B cell (primary cell): ENCODE measurements around the gene GRAMD1C. TPM values are rescaled to one million over a fixed set of nuclear protein-coding genes. Genes with fewer than 3 reads are reported as not detected.

Source experiments
- ATAC-seq: fragments of 200-7000 bp; cut with Tn5 transposase; one replicate; pipeline ENCODE4 v1.10.0; 2021; ENCODE audit warnings: low read depth, mild to moderate bottlenecking, moderate number of reproducible peaks, moderate library complexity
- CTCF ChIA-PET: fragments of 350-600 bp; sonication (Branson Sonifier 250); formaldehyde crosslinking; loops from one replicate; lab custom pipeline; 2021; ENCODE audit warnings: antibody characterized with exemption, inconsistent platforms; lab: Charles Lee
- POLR2A ChIA-PET: fragments of 350-600 bp; sonication (Branson Sonifier 250); formaldehyde crosslinking; loops from one replicate; lab custom pipeline; 2021; ENCODE audit warnings: antibody characterized with exemption; lab: Charles Lee
- DNase-seq: peaks from one replicate; pipeline ENCODE4 v3.0.0; 2013
- H2AFZ ChIP-seq: 2 replicates; pipeline ENCODE4 v1.6.1; 2012; ENCODE audit warnings: mild to moderate bottlenecking, low read depth, low read length; ENCODE audit not compliant: insufficient read depth, poor library complexity, severe bottlenecking
- H3K27ac ChIP-seq, 2 donors: 1 replicate in 1 of 2; 2 replicates in 1 of 2; pipeline ENCODE4 v1.5.1; 2012 to 2013; ENCODE audit warnings: low read length in 2 of 2, mild to moderate bottlenecking in 2 of 2, moderate library complexity in 1 of 2
- H3K27me3 ChIP-seq, 4 experiments: fragments of 200-600 bp in 1 of 4; sonication (generic) in 1 of 4; replicated peaks in 1 of 4; 1 replicate in 2 of 4; 2 replicates in 2 of 4; pipeline versions ENCODE4 v1.6.1 to v1.7.0; 2013 to 2016; ENCODE audit warnings: low read length in 3 of 4, mild to moderate bottlenecking in 2 of 4, mixed read lengths in 1 of 4, moderate library complexity in 1 of 4; ENCODE audit not compliant: insufficient read depth in 4 of 4, control insufficient read depth in 3 of 4; ENCODE audit errors: control extremely low read depth in 1 of 4
- H3K36me3 ChIP-seq, 2 experiments: replicated peaks in 1 of 2; 1 replicate in 1 of 2; 2 replicates in 1 of 2; pipeline versions ENCODE4 v1.6.1 to v1.7.1; 2013; ENCODE audit warnings: low read length in 1 of 2; ENCODE audit not compliant: insufficient read depth in 2 of 2, control insufficient read depth in 1 of 2; ENCODE audit errors: control extremely low read depth in 1 of 2, extremely low read depth in 1 of 2
- H3K4me1 ChIP-seq, 2 donors: fragments of 200-600 bp in 1 of 2; sonication (generic) in 1 of 2; 1 replicate in 1 of 2; 2 replicates in 1 of 2; pipeline versions ENCODE4 v1.5.1 to v1.6.1; 2013 to 2017; ENCODE audit warnings: low read length in 2 of 2; ENCODE audit not compliant: control insufficient read depth in 2 of 2, insufficient read depth in 2 of 2
- H3K4me2 ChIP-seq: replicated peaks from 2 replicates; pipeline ENCODE3; 2012; ENCODE audit warnings: mild to moderate bottlenecking, low read depth, low read length; ENCODE audit not compliant: poor library complexity, severe bottlenecking
- H3K4me3 ChIP-seq, 5 experiments: fragments of 200-600 bp in 1 of 5; sonication (generic) in 1 of 5; 1 replicate in 3 of 5; 2 replicates in 2 of 5; pipeline versions ENCODE4 v1.5.1 to v1.7.0; 2011 to 2016; ENCODE audit warnings: low read length in 4 of 5, mild to moderate bottlenecking in 4 of 5, low read depth in 2 of 5, control low read depth in 1 of 5, moderate library complexity in 1 of 5; ENCODE audit not compliant: insufficient read depth in 1 of 5; ENCODE audit errors: control extremely low read depth in 1 of 5, extremely low read depth in 1 of 5
- H3K79me2 ChIP-seq: fragments of 200-600 bp; sonication (generic); one replicate; pipeline ENCODE4 v1.6.0; 2016; ENCODE audit warnings: low read length; ENCODE audit not compliant: control insufficient read depth, insufficient read depth
- H3K9ac ChIP-seq: fragments of 200-600 bp; sonication (generic); 2 replicates; pipeline ENCODE4 v1.6.1; 2017; ENCODE audit warnings: mild to moderate bottlenecking, low read length, moderate library complexity
- H3K9me3 ChIP-seq, 3 donors: one replicate each; pipeline versions ENCODE4 v1.6.1 to v1.7.1; 2013; ENCODE audit warnings: low read length in 2 of 3; ENCODE audit not compliant: control insufficient read depth in 2 of 3, insufficient read depth in 1 of 3; ENCODE audit errors: control extremely low read depth in 1 of 3
- H4K20me1 ChIP-seq: 2 replicates; pipeline ENCODE4 v1.6.0; 2012; ENCODE audit warnings: mild to moderate bottlenecking, low read length; ENCODE audit not compliant: insufficient read depth, control insufficient read depth, poor library complexity, severe bottlenecking
- H3K27ac Mint-ChIP-seq: one replicate; pipeline ENCODE4 v1.8.0; 2021; ENCODE audit warnings: mixed read lengths
- H3K27me3 Mint-ChIP-seq: one replicate; pipeline ENCODE4 v1.8.0; 2021; ENCODE audit warnings: mixed read lengths
- H3K4me1 Mint-ChIP-seq: one replicate; pipeline ENCODE4 v1.8.0; 2021; ENCODE audit warnings: mixed read lengths
- H3K4me3 Mint-ChIP-seq: one replicate; pipeline ENCODE4 v1.8.0; 2021; ENCODE audit warnings: mixed read lengths
- H3K9me3 Mint-ChIP-seq: one replicate; pipeline ENCODE4 v1.8.0; 2022; ENCODE audit warnings: mixed read lengths; ENCODE audit not compliant: insufficient read depth
- CTCF ChIP-seq: fragments of 200-600 bp; IDR thresholded peaks from one replicate; pipeline ENCODE4 v1.8.0; 2022; ENCODE audit warnings: antibody characterized with exemption, mild to moderate bottlenecking
- EZH2 ChIP-seq: IDR thresholded peaks from 2 replicates; pipeline ENCODE4 v1.6.1; 2012; ENCODE audit warnings: borderline replicate concordance, low read depth, mild to moderate bottlenecking, moderate library complexity, low read length; ENCODE audit not compliant: insufficient read depth, poor library complexity, severe bottlenecking
- WGBS: methylation state at CpG from one replicate; pipeline ENCODE4 v1.1.5; 2013; ENCODE audit warnings: missing lambda C conversion rate; ENCODE audit not compliant: insufficient coverage; 5-methylcytosine and 5-hydroxymethylcytosine counted together
- intact Hi-C: fragments of 100-400 bp; cut with micrococcal nuclease; formaldehyde crosslinking; loops from one replicate; pipeline ENCODE4 v1.10.0; 2022
- polyA plus RNA-seq: library from polyadenylated mRNA; depleted of rRNA; stranded (reverse); fragments of >200 nt; gene quantifications from 2 replicates; pipeline ENCODE4 v1.2.3, GENCODE V29; 2012
- total RNA-seq, 2 donors: library from RNA; stranded (reverse); fragments of 120-200 nt in 1 of 2; gene quantifications; 1 replicate in 1 of 2; 2 replicates in 1 of 2; pipeline versions ENCODE4 v1.2.3 to v1.2.4, GENCODE V29; 2013 to 2022

GRAMD1C gene
- total and polyA plus RNA-seq, 2 donors (not counting 1 experiment from before 2014, with no cell fraction given): 8.5 to 47.1 TPM

- H3K4me1 Mint-ChIP-seq: peaks cover 6% of the 10 kb centered on the region
- ATAC-seq (no peak), DNase-seq (no peak)
- no peak overlapping the region for H3K27ac Mint-ChIP-seq
- intact Hi-C loops: no loop called here
- no peak overlapping the region for H3K27ac ChIP-seq
- ChIA-PET CTCF (interaction anchor here (0.8 kb wide), 1 partner anchor 58 kb away, joined by 5 read pairs; the partner anchor contains the start of gene GRAMD1C), POLR2A (no interaction called here)
- H3K4me1 ChIP-seq: no peaks in the 10 kb centered on the region
- H3K9me3 Mint-ChIP-seq: no peaks in the 10 kb centered on the region
- peak overlapping the region; percentile 24 for H3K4me2 ChIP-seq
- H3K27me3 Mint-ChIP-seq: no peaks in the 10 kb centered on the region
- WGBS: no CpG with 5 or more reads among the region's 3 CpGs
- no peak overlapping the region for H3K4me3 Mint-ChIP-seq
- no peaks in the 10 kb centered on the region for H4K20me1 ChIP-seq
- H3K4me3 ChIP-seq: no peak overlapping the region
- H3K27me3 ChIP-seq: no peaks in the 10 kb centered on the region
- H2AFZ ChIP-seq: peak overlapping the region; percentile 19
- no peaks in the 10 kb centered on the region for H3K9me3 ChIP-seq
- TF ChIP-seq EZH2 (no peak), CTCF (no peak)
- no peaks in the 10 kb centered on the region for H3K36me3 ChIP-seq
- no peak overlapping the region for H3K9ac ChIP-seq
- H3K79me2 ChIP-seq: no peaks in the 10 kb centered on the region
Measured at GRCh38 chr3:113896930-113897329, 58.3 kb downstream of the GRAMD1C start.

GRCh38 chr3:113897373-113897777 lies 58.8 kb downstream of the GRAMD1C start:
- no peak for DNase-seq

More at GRCh38 chr3:113897373-113897777, 58.8 kb downstream of the GRAMD1C start:
- Mint-ChIP-seq H3K27ac (no peak overlapping the region), H3K4me3 (no peak overlapping the region), H3K4me1 (peaks cover 6% of the 10 kb centered on the region), H3K9me3 (no peaks in the 10 kb centered on the region), H3K27me3 (no peaks in the 10 kb centered on the region)
- no peaks in the 10 kb centered on the region for H3K79me2 ChIP-seq
- no peaks in the 10 kb centered on the region for H4K20me1 ChIP-seq
- no CpG with 5 or more reads among the region's 1 CpG for WGBS
- ATAC-seq: no peak
- no peaks in the 10 kb centered on the region for H3K36me3 ChIP-seq
- ChIA-PET POLR2A (no interaction called here), CTCF (interaction anchor here (0.8 kb wide), 1 partner anchor 59 kb away, joined by 5 read pairs; the partner anchor contains the start of gene GRAMD1C)
- peak overlapping the region; percentile 24 for H3K4me2 ChIP-seq
- no peak overlapping the region for H3K27ac ChIP-seq
- no peaks in the 10 kb centered on the region for H3K27me3 ChIP-seq
- no peaks in the 10 kb centered on the region for H3K9me3 ChIP-seq
- H2AFZ ChIP-seq: peak overlapping the region; percentile 19
- no peaks in the 10 kb centered on the region for H3K4me1 ChIP-seq
- intact Hi-C loops: no loop called here
- TF ChIP-seq EZH2: no peak
- no peak for TF ChIP-seq CTCF
- no peak overlapping the region for H3K9ac ChIP-seq
- no peak overlapping the region for H3K4me3 ChIP-seq
